Breast epithelium (tissue), 4 donors: ENCODE results near the gene NIN. TPM values are rescaled to one million over a fixed set of nuclear protein-coding genes. Genes with fewer than 3 reads are reported as not detected.

Experiments used
- DNase-seq, 2 donors: peaks; one replicate each; pipeline ENCODE4 v3.0.0-alpha.2; 2019; ENCODE audit warnings: low spot score in 2 of 2
- H3K27ac ChIP-seq, 2 donors: fragments of 200-600 bp; sonication (generic) in 1 of 2; one replicate each; pipeline ENCODE4 v1.5.1; 2016 to 2019; ENCODE audit warnings: mild to moderate bottlenecking in 1 of 2
- H3K27me3 ChIP-seq, 2 donors: fragments of 200-600 bp; sonication (generic) in 1 of 2; one replicate each; pipeline versions ENCODE4 v1.5.1 to v1.6.0; 2017 to 2019; ENCODE audit warnings: control low read depth in 1 of 2, mild to moderate bottlenecking in 1 of 2
- H3K36me3 ChIP-seq: fragments of 200-600 bp; one replicate; pipeline ENCODE4 v1.5.1; 2019
- H3K4me1 ChIP-seq, 2 donors: fragments of 200-600 bp; sonication (generic); one replicate each; pipeline ENCODE4 v1.5.1; 2016 to 2019; ENCODE audit warnings: control low read depth in 1 of 2
- H3K4me3 ChIP-seq, 3 donors: fragments of 200-600 bp; sonication (generic); 1 replicate in 2 of 3; 2 replicates in 1 of 3; pipeline ENCODE4 v1.5.1; 2016 to 2019; ENCODE audit warnings: mild to moderate bottlenecking in 3 of 3, moderate library complexity in 2 of 3
- H3K9me3 ChIP-seq, 2 donors: fragments of 200-600 bp; sonication (generic) in 1 of 2; one replicate each; pipeline ENCODE4 v1.5.1; 2016 to 2019; ENCODE audit warnings: control low read depth in 1 of 2
- CTCF ChIP-seq, 3 donors: fragments of 450-650 bp; IDR thresholded peaks; one replicate each; pipeline ENCODE4 v1.5.1; 2016 to 2017; ENCODE audit warnings: antibody characterized with exemption in 3 of 3, mild to moderate bottlenecking in 3 of 3, moderate library complexity in 3 of 3
- POLR2A ChIP-seq: fragments of 450-650 bp; IDR thresholded peaks from one replicate; pipeline ENCODE4 v1.6.1; 2016; ENCODE audit warnings: antibody characterized with exemption, mild to moderate bottlenecking, moderate library complexity
- POLR2AphosphoS5 ChIP-seq, 3 donors: sonication (generic); formaldehyde crosslinking; IDR thresholded peaks; one replicate each; pipeline ENCODE4 v1.6.1; 2017; ENCODE audit warnings: antibody characterized with exemption in 3 of 3
- intact Hi-C: fragments of 100-400 bp; cut with DNase I; formaldehyde crosslinking; loops from one replicate; pipeline ENCODE4 v1.15.1; 2023; ENCODE audit warnings: low total_unique reads
- total RNA-seq, 3 donors: library from RNA; depleted of rRNA; stranded (reverse); fragments of >200 nt; gene quantifications; one replicate each; pipeline ENCODE4 v1.1.0, GENCODE V29; 2016

The NIN gene
- total RNA-seq, 3 donors from 2014 or later = 38.1 to 42.9 (median 40.4) TPM

GRCh38 chr14:50860478-50861086 is 29.6 kb upstream of the NIN start:
- intact Hi-C loops = loop anchor here (10.0 kb wide), 1 partner anchor 86 kb away; no protein-coding TSS in a partner anchor
- Histone ChIP-seq H3K4me1 (no peaks in the 10 kb centered on the region), H3K27me3 (no peaks in the 10 kb centered on the region), H3K27ac (peak overlapping the region; percentile 73 to 81), H3K9me3 (no peaks in the 10 kb centered on the region), H3K4me3 (peak overlapping the region; percentile 43 to 71 (median 61)), H3K36me3 (no peaks in the 10 kb centered on the region)
- TF ChIP-seq POLR2AphosphoS5 (IDR thresholded peaks at IDR 0.05) (no peak), POLR2A (no peak), CTCF (IDR thresholded peaks at IDR 0.05) (peak; percentile 21 to 55 (median 47))
- peak; percentile 65 to 79 for DNase-seq

- H3K4me3 ChIP-seq = peak overlapping the region; percentile 43 to 71 (median 61)
- intact Hi-C loops = no loop called here
- H3K9me3 ChIP-seq = no peaks in the 10 kb centered on the region
- H3K27ac ChIP-seq = peak overlapping the region; percentile 73 to 81
- TF ChIP-seq CTCF (IDR thresholded peaks at IDR 0.05) = no peak
- no peak for TF ChIP-seq POLR2A
- TF ChIP-seq POLR2AphosphoS5 (IDR thresholded peaks at IDR 0.05) = no peak
- no peaks in the 10 kb centered on the region for H3K4me1 ChIP-seq
- no peak for DNase-seq
- H3K36me3 ChIP-seq = no peaks in the 10 kb centered on the region
- no peaks in the 10 kb centered on the region for H3K27me3 ChIP-seq
Measured at GRCh38 chr14:50859296-50859624, 28.3 kb upstream of the NIN start.

GRCh38 chr14:50856660-50857059 is 25.7 kb upstream of the NIN start:
- no peaks in the 10 kb centered on the region for H3K4me1 ChIP-seq
- DNase-seq = no peak
- no peaks in the 10 kb centered on the region for H3K36me3 ChIP-seq
- H3K27ac ChIP-seq = no peak overlapping the region
- intact Hi-C loops = no loop called here
- H3K9me3 ChIP-seq = no peaks in the 10 kb centered on the region
- TF ChIP-seq POLR2AphosphoS5 (IDR thresholded peaks at IDR 0.05) (no peak), CTCF (IDR thresholded peaks at IDR 0.05) (no peak), POLR2A (no peak)
- H3K4me3 ChIP-seq = no peak overlapping the region
- H3K27me3 ChIP-seq = no peaks in the 10 kb centered on the region

DNA sequence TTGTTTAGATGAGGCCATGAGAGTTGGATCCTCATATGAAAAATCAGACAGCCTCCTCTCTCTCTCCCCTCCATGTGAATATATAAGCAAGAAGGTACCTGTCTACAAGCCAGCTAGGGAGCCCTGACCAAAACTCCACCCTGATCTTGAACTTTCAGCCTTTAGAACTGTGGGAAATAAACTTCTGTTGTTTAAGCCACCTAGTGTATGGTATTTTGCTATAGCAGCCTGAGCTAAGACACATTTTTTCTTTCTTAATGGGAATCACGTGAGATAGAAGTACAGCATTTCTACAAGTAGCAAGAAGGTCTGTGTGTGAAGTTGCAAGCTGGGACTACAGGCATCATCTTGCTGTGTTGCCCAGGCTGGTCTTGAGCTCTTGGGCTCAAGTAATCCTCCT is 24.6 kb upstream of the NIN start:
- H3K9me3 ChIP-seq = no peaks in the 10 kb centered on the region
- no peaks in the 10 kb centered on the region for H3K27me3 ChIP-seq
- no peak for DNase-seq
- TF ChIP-seq POLR2A = no peak
- no peak for TF ChIP-seq CTCF (IDR thresholded peaks at IDR 0.05)
- TF ChIP-seq POLR2AphosphoS5 (IDR thresholded peaks at IDR 0.05) = no peak
- H3K36me3 ChIP-seq = no peaks in the 10 kb centered on the region
- intact Hi-C loops = no loop called here
- no peak overlapping the region for H3K4me3 ChIP-seq
- no peak overlapping the region for H3K27ac ChIP-seq
- no peaks in the 10 kb centered on the region for H3K4me1 ChIP-seq

DNA sequence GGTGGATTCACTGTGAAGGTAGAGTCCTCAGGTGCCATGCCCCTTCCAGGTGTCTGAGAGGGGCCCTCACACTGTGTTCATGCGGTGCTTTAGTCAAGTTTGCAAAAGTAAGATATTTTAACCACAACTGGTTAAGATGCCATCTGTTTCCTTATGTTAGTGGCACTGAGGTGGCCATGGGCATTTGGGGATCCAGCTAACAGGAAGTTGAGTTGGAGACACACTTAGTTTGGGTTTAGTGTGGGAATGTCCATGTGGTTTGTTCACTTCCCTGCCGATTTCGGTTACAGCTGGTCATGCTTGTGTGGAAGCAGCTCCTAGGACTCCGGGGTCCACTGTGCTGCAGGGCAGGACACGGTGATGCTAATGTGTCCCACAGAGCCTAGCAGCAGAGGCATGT is 23.6 kb upstream of the NIN start:
- no peak overlapping the region for H3K27ac ChIP-seq
- H3K4me3 ChIP-seq = no peak overlapping the region
- no peak for DNase-seq
- no peaks in the 10 kb centered on the region for H3K27me3 ChIP-seq
- H3K4me1 ChIP-seq = no peaks in the 10 kb centered on the region
- no peak for TF ChIP-seq POLR2A
- TF ChIP-seq POLR2AphosphoS5 (IDR thresholded peaks at IDR 0.05) = no peak
- TF ChIP-seq CTCF (IDR thresholded peaks at IDR 0.05) = no peak
- intact Hi-C loops = no loop called here
- H3K9me3 ChIP-seq = no peaks in the 10 kb centered on the region
- no peaks in the 10 kb centered on the region for H3K36me3 ChIP-seq
